Gastrocnemius medialis (tissue), 4 donors: ENCODE data around the gene CELSR1.

Experiments
- CTCF ChIP-seq, 5 experiments: fragments of 450-650 bp in 3 of 5; fragments of 200-600 bp in 2 of 5; sonication (generic) in 2 of 5; IDR thresholded peaks in 4 of 5; conservative IDR thresholded peaks in 1 of 5; 1 replicate in 4 of 5; 2 replicates in 1 of 5; pipeline ENCODE4 v1.5.1; 2016 to 2019; ENCODE audit warnings: antibody characterized with exemption in 5 of 5, mild to moderate bottlenecking in 3 of 5, moderate library complexity in 3 of 5
- POLR2A ChIP-seq, 2 donors: fragments of 450-650 bp; IDR thresholded peaks; one replicate each; pipeline ENCODE4 v1.6.1; 2017; ENCODE audit warnings: antibody characterized with exemption in 2 of 2, mild to moderate bottlenecking in 2 of 2, moderate library complexity in 2 of 2

GRCh38 chr22:46350121-46350520 lies 187.3 kb downstream of the CELSR1 start:
- no peak for TF ChIP-seq CTCF (IDR thresholded peaks at IDR 0.05 in 4 of 5, conservative IDR thresholded peaks at IDR 0.05 in 1 of 5)
- no peak for TF ChIP-seq POLR2A (IDR thresholded peaks at IDR 0.05)
